Measurements from ENCODE around the gene FADS3.

DNA sequence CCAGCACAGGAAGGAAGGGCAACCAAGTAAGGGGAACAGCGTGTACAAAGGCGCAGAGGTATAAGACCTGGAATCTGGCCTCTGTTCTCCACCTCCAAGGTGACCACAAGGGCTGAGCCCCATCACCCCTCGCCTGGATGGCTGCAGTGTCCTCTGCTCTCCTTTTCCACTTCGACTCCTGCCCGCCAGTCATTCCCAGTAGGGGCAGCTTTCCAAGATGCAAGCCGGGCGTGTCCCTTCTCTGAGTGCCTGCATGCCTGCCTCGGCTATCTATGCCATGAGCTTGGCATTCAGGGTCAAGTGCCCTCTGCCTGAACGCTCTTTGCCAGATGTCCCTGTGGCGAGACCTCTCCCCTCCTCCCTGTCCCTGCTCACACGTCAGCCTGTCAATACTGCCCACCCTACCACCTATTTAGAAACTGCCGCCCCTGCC is 17.0 kb downstream of the FADS3 start:
- TF ChIP-seq, protein P1, sequence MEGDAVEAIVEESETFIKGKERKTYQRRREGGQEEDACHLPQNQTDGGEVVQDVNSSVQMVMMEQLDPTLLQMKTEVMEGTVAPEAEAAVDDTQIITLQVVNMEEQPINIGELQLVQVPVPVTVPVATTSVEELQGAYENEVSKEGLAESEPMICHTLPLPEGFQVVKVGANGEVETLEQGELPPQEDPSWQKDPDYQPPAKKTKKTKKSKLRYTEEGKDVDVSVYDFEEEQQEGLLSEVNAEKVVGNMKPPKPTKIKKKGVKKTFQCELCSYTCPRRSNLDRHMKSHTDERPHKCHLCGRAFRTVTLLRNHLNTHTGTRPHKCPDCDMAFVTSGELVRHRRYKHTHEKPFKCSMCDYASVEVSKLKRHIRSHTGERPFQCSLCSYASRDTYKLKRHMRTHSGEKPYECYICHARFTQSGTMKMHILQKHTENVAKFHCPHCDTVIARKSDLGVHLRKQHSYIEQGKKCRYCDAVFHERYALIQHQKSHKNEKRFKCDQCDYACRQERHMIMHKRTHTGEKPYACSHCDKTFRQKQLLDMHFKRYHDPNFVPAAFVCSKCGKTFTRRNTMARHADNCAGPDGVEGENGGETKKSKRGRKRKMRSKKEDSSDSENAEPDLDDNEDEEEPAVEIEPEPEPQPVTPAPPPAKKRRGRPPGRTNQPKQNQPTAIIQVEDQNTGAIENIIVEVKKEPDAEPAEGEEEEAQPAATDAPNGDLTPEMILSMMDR (IDR thresholded peaks at IDR 0.05), result no peak
- no peak for TF ChIP-seq POLR2A (IDR thresholded peaks at IDR 0.05)
